ENCODE measurements around the gene GLT1D1.

GLT1D1 gene

DNA sequence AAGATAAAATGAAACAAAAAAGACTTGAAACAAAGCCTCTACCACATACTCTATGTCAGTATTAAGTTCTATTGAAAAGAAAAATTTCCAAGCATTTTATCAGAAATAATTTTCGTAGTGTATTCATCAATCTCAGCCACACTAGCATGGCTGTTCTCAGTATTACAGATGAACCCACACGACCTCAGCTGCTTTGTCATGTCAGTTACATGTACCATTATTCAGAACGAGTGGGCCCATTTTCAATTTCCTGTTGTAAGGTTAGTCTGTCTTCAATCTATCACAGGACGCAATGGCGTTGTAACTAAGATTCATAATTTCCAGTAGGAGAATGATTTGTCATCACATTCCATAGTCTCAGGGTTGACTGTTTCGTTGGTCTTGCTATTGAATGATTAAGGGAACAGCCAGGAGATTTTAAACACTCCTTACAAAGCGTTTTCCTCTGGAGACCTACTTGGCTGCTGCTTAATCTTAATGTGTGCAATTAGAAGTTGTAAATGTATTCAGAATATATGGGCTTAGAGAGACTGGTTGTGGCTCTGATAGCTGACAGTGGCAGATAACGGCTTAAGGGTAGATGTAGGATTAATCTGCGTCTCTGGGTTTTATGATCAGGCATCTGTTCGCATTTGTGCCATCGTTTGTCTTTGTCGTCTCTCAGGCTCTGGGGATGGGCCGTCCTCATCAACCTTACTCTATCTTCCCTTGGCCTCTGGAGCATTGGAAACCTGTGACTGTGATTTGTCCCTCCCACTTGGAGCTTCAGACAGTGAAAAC, 65.4 kb downstream of the GLT1D1 start:
- no peak for DNase-seq

GRCh38 chr12:128920468-128920867, 67.2 kb downstream of the GLT1D1 start:
- no peak for DNase-seq

GRCh38 chr12:128928361-128928760, 75.1 kb downstream of the GLT1D1 start:
- DNase-seq, result no peak

GRCh38 chr12:128929057-128929456, 75.8 kb downstream of the GLT1D1 start:
- DNase-seq, result no peak

DNA sequence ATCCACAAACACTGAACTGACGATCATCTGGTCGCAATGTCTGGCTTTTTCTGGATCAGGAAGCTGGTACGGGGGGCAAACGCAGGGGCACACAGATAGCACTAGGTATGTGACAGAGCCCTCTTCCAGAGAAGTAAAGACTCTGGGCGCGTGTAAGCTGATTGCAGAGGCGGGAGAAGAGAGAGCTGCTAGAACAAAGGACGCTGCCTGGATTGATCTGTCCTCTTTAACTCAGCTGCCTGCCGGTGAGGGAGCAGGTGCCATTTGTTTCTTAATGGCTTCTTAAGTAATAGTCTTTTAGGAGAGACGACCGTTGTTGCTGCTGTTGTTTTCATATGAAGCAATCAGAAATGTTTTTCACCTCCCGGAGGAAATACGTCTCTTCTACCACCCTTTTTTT, 77.3 kb downstream of the GLT1D1 start:
- no peak for DNase-seq

GRCh38 chr12:128932521-128932920, 79.2 kb downstream of the GLT1D1 start:
- DNase-seq, result no peak

DNA sequence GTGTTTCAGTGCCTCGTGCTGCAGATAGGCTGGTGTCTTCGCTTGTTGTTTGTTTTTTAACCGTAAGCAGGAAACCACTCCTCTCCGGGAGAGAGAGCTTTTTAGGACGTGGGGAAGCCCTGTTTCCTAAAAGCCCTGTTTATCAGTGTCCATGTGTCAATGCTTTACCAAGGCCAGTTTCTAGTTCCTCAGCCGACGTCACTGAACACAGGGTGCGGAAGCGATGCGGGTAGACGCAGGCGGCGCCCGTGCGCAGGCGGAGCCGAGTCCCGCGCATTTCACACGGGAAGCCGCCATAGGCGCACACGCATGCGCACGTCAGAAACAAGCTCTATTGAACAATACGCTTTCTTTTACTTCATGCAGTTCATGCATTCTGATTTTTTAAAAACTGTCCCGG, 79.8 kb downstream of the GLT1D1 start:
- no peak for DNase-seq

DNA sequence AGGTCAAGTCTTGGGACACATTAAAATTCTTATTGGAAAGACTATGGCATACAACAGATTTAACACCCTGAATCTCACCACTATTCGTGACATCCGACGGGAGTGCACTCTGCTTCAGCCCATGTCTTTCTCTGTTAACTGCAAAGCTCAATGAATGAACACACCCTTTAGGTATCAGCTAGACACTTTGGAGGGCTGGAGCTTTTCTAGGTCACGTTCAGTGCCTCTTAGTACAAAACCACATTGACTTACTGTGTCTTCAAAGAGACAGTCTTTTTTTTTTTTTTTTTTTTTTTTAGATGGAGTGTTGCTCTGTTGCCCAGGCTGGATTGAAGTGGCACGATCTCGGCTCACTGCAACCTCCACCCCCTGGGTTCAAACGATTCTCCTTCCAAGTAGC, 80.6 kb downstream of the GLT1D1 start:
- no peak for DNase-seq

- no peak for DNase-seq
These were observed 85.6 kb downstream of the GLT1D1 start for GRCh38 chr12:128938886-128939285.

DNA sequence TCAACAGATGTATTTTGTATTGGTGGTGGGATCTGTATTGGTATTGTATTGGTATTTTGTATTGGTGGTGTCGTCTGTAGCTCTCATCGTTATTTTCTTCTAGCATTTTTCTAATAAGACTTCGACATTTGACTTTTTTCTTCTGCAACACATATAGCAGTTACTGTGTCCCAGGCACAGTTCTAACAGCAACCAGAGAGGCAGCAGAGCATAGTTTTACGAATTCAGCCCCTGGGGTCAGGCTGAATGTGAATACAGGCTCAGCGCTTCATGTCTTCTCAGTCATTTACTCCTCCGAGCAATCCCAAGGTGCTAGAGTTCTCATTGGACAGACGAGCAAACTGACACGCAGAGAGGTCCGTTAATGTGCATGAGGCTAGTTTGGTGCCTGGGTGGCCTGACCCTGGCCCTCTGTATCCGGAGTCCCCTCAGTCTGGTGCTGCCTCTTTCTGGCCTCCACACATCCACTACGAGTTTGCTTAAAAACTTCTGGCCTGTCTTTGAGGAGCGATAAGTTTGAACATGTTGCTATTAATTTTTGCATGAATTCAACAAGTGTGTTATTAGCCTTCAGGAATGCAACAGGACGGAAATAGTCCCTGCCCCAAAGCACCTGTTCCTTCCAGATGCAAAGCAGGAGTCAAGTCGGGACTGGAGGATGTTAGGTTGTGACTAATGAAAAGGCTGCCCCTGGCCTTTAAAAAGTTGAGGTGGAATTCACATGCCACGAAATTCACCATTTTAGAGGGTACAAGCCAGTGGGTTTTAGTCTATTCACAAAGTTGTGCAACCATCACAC, 87.0 kb downstream of the GLT1D1 start:
- DNase-seq, result no peak

DNA sequence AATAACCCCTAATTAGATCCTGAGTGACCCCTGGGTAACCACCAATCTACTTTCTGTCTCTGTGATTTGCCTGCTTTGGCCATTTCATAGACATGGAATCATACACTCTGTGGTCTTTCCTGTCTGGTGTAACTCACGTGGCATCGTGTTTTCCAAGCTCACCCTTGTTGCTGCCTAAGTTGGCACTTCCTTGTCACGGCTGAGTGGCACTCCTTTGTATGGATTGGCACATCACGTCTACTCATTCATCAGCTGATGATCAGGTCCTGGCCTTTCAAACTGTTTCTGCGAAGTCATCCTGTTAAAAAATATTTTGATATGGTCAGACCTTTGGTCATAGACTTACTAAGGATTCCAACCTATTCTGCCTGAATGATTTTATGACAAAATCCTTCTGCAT, 87.7 kb downstream of the GLT1D1 start:
- no peak for DNase-seq

DNA sequence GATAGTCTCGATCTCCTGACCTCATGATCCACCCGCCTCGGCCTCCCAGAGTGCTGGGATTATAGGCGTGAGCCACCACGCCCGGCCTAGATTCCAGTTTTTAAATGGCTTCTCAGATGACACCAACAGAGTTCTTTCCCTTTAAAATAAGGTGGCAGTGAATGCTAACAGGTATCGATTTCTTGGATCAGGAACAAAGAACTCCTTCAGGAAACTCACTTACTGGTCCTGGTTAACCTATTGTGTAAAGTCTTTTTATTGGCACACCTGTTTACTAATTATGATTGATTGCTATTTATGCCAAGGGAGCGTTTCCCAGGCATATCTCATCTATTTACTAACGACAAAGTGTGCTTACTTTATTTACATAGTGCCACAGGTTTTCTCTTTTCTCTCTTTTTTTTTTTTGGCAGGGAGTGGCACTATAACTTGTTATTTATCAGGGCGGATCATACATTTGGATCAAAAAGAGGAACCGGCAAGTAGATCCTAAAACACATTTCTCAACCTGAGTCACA, 89.7 kb downstream of the GLT1D1 start:
- DNase-seq, result no peak

- no peak for DNase-seq
These were observed 91.7 kb downstream of the GLT1D1 start for GRCh38 chr12:128944956-128945355.

GRCh38 chr12:128947209-128947608, 93.9 kb downstream of the GLT1D1 start:
- no peak for DNase-seq

DNA sequence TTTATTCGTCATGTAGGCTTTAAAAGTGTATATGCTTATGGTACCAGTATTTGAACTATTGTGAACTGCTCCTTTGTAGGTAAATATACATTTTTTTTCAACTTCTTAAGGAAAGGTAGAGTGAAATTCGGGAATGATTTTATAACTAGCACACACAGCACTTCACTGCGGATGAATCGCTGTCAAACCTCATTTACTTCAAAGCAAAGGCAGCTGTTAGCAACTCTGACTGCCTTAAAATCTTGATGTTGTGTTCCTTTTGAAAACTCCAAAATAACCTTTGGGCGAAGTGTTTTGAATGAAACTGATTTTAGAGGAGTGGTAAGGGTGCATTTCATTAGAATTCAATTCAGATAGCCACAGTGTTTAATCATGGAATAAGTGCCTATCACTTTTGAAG, 95.8 kb downstream of the GLT1D1 start:
- DNase-seq, result no peak

DNA sequence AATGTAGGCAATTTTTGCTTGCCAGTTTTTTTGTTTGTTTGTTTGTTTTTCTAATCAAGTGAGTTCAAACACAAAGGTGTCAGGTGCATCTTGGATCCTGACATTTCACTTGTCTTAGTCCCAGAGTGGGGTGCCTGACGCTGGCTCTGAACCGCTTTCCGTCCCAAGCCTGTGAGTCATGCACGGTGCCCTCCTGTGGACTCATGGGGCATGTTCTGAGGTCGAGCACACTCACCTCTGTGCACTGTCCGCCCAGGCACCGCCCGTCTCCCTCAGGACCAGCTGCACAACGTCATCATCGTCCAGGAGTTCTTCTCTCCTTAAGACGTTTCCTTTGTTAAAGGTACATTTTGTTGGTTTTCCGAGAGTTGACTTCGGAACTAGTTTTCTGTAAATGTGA, 98.2 kb downstream of the GLT1D1 start:
- DNase-seq, result no peak

- no peak for DNase-seq
These were observed 103.5 kb downstream of the GLT1D1 start for GRCh38 chr12:128956755-128957154.

DNA sequence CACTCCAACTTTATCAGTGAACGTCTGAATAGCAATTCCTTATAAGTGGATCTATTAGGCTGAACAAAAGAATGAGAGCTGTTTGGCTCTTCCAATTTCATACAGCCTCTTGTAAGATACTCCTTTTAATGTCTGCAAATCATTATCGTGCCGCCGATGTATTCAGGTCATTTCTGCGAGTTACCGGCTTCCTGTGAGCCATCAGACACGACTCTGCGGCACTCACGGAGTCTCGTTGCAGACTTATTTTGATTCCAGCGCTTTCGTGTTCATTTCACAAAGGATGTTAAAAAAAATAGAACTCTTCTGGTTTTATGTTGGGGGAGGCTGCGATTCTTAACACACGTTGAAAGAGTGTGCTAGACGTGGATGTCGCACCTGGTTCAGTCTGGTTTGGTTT, 106.6 kb downstream of the GLT1D1 start:
- DNase-seq, result no peak

- no peak for DNase-seq
These were observed 108.1 kb downstream of the GLT1D1 start for GRCh38 chr12:128961308-128961902.

- no peak for DNase-seq
These were observed 108.7 kb downstream of the GLT1D1 start for GRCh38 chr12:128961957-128962356.

- no peak for DNase-seq
These were observed 113.0 kb downstream of the GLT1D1 start for GRCh38 chr12:128966203-128966810.

DNA sequence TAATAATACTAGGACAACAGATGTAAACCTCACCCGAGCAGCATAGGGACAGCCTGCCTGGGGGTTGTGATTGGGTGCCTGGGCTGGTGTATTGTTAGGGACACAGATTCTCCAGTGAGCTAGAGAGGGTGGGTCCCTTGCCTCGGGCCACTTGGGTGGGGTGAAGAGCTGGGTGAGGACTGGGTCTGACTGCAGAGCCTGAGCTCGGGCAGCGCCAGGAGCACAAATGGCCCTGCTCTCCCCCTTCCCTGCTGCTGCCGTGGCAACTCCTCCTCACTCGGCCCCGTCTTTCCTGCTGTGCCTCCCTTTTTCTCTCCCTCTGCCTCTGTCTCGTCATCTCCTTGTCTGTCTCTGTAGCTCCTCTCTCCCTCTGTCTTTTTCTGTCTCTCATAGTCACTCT, 115.4 kb downstream of the GLT1D1 start:
- DNase-seq, result no peak

DNA sequence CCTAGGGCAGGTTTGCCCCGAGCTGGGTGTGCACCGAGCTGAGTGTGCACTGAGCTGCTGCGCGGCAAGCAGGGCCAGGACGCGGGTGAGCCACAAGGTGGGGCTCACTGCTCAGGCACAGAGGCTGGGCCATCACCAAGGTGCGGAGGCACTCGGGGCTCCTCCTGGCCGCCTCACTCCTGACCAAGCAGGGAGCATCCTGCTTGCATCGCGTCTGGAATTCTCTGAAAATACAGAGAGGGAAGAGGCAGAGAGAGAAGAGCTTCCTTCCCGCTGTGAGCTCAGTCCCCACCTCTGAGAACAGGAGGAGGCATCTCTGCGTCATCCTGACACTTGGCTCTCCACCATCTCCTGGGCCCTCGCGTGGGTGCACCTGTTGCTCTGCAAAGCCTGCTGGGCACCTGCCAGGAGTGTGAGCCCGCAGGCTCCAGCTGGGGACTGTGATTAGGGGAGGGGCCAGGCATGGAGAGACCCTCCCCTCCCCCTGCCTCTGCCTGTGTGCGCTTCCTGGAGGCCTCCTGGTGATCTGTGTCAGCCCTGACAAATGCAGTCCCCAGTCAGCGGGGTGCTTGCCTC, 116.3 kb downstream of the GLT1D1 start:
- DNase-seq, result peak; percentile 23

Data from kidney glomerular epithelial cell (primary cell).